ENCODE measurements around the gene G3BP1.
A peak's percentile ranks its signal among the peaks of the same experiment; 100 is the strongest.
"Not testable (repeated sequence)": the region's sequence is repeated elsewhere in the genome, so short reads cannot be mapped to it uniquely, and the experiment has no call there.

G3BP1 gene

DNA sequence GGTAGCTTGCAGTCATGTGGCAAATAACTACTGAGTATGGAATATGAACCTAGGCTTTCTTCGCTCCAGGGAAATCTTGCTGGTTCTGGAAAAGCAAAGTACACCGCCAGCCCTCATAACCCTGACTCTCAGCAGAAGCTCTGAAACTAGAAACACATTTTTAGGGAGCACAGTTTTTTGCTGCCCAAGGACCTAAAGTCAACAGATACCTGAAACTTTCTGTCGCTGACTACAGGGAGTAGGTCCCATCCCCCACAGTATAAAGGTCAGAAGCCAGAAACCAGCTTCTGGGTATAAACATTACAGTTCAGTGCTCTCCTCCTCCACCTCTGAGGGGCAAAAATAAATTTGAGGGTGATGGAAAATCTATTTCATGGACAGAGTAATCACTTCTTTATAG lies 16.4 kb upstream of the G3BP1 start:
- DNase-seq (ENCODE audit: low read depth, low spot score) = no peak

DNA sequence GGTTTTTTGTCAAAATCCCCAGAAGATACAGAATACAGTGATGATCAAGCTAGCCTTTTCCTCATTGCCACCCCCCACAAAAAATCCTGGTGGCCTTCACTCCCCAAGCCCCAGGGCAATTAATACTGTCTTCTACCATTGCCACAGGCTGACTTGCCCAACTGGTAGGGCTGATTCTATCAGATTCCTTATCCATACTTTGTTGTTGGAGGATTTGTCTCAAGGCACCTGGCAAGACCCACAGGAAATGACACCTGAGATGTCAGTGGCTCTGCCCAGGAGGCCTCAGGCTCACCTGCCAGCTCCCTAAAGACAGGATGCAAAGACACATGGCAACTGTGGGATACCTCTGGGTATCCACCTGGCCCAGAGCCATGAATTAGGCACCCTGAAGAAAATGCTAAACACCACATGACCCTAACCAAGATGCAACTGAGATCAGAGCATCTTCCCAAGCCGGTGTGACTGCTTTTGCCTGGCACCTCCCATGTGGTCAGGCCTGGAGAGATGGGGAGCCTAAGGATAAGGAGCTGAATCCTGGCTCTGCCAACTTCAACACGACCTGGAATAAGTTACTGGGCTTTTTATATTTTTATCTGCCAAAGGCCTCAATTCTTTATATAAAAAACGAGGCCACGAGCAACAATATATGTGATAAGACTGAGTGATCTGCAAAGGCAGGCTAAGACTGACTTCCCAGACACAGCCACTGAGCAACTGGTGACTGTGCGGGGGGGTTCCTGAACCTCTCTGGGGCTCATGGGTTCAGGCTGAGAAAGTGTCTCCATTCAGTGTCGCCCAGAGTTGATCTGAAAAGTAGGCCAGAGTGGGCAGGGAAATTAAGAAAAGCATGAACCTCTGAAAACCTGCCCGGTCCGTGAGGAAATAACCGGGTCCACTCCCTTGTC lies 14.3 kb upstream of the G3BP1 start:
- DNase-seq (ENCODE audit: low read depth, low spot score) = no peak

DNA sequence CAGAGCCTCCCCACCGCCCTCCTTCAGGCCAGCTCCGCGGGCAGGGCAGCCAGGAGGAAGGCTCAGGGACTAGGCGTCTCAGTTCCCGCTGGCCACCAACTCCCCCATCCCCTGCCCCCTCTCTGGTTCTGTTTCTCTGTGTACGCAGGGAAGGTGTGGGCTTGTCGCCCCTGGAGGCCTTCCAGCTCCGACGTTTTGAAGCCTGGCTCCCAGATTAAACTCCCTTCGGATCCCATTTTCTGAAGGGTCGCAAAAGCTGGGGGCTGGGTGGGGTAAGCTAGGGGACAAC lies 13.7 kb upstream of the G3BP1 start:
- no peak for DNase-seq (ENCODE audit: low read depth, low spot score)

DNA sequence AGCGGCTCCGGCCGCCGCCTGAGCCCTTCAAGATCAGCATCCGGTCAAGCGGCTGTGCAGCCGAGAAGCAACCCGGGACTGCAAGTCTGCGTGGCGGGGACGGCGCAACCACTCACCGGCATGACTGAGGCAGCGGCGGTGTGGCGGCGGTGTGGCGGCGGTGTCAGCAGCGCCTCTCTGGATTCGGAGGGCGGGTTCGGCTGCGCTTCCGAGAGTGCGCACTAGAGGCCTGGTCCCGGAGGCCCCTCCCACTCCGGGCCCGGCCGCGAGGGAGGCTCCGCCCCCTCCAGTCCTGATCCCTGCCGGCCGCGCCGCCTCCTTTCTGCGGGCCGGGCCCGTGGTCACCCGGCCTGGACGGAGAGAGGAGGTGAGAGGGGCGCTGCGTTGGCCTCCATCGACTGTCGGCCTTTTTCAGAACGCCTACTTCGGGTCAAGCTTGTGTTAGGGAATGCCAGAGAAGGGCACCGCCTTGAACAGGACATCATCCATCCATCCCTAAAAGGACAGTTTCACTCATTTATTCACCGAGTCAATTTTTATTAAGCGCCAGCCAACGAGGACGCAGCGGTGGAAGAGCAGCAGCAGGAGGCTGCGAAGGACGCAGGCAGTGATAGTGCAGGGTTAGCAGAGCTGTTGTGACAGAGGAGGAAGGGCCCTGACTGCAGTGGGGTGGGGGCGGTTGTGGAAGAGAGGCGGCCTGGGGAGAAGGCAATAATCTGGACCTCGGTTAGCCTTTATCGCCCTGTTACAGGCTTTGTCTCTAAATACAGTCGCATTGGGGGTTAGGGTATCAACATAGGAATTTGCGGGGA lies 13.1 kb upstream of the G3BP1 start, which contains the start of gene ATOX1:
TSS of gene ATOX1 (minus strand) at position 202 of the 812 bp plus-strand sequence. CDS start at position 122, 80 bp downstream.
- peak; percentile 64 for DNase-seq (ENCODE audit: low read depth, low spot score)

DNA sequence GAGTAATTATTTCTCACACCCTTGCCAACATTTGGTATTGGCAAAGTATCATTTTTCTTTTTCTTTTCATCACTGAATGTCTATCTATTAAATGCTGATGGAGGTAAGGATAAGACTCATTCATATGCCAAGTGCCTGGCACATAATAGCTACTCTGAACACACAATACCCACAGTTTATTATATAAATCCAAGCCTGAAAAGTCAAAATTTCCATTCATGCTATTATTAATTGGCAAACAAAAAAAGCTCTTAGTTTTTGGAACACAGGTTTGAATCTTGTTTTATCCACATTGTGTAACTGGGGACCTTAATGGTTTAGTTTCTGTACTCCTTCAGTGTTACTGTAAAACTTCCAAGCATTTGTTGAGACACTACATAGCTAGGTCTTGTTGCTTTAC lies 7.0 kb upstream of the G3BP1 start:
- DNase-seq (ENCODE audit: low read depth, low spot score) = no peak

DNA sequence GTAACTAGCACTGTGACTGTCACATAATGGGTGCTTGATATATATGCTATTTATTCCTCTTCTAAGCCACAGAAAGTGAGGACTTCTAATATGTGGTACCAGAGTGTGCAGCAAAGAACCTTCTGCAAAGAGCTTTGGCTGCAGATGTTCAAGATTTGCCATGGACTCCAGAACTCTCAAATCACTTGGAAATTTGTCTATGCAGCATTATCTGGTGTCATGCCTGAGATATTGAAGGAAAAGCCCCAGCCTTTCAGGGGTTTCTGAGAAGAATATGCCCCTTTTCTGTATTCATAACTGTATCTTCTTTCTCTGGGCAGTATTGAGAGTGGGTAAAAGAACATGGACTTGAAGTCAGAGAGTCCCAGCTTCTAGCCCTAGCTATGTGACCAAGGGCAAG lies 4.8 kb upstream of the G3BP1 start:
- no peak for DNase-seq (ENCODE audit: low read depth, low spot score)

DNA sequence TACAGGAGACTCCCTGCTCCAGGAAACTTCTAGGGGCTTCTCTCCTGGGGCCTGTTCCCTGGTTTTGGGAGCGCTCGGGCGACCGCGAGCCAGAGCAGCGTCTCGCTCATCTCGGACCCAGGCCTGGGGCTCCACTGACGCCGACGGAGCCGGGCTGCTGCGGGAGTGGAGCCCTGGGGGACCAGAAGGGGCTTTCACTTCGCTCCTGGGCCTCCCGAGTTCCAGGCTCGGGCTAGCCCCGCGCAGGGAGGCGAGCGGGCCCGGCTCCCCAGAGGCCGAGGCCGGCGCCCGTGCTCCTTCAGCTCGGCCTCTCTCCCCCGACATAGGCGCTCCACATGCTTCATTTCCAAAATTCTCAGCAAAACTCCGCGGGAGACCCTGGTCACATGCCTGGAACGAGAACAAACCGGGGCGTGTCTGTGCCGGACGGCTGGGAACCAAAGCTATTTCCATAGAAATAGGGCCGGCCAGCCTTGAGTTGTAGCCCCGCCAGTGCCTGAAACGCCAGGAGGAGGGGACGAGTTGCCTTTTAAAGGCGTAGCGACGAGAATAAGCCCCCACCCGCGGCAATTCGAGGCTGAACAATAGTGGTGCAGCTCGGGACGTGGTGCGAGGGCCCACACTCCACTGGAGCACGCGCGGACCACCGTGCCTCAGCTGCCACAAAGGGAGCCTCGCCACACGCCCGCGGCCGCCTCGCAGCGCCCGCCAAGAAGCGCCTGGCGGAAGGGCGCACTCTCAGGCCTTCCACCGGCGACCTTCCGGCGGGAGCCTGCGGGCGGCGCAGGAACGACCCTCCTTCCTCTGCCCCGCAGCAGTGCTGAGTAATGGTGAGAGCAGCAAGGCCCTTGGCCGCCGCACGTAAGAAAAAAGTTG lies 1.1 kb upstream of the G3BP1 start:
- DNase-seq (ENCODE audit: low read depth, low spot score) = peak; percentile 72

DNA sequence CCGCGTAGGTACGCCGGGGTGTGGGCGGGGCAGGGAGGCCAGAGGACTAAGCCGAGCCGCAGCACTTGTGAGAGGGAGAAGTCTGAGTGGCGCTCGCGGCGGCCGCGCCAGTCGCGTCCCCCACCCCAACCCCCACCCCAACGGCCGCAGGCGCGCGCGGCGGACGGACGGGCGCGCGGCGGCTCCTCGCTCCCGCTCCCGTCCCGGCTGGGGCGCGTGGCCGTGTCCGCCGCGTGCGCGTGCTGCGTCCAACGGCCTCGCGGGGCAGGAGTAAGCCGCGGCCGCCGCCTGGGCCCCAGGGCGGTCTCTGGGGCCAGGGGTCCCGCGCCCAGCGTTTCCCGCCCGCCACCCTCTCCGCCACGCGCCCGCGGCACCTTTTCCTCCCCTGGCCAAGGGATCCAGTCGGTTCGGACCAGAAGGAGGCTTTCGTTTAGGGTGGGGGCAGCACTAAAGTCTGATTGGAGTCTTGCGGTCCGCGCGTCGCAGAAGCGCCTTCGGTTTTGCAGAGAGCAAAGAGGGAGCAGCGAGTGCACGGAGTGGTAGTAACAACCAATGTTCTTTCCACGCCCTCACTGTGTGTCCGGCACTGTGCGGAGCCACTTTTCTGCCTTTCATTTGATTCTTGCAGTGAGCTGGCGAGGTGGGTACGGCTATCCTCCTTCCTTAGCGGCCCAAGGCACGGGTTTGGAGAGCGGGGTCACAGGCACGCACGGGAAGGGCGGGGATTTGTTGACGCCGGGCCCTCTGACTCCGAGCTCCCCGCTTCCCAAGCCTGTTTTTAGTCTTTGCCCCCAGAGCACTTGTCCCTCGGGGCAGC lies 483 bp downstream of the G3BP1 start:
- DNase-seq (ENCODE audit: low read depth, low spot score) = no peak

DNA sequence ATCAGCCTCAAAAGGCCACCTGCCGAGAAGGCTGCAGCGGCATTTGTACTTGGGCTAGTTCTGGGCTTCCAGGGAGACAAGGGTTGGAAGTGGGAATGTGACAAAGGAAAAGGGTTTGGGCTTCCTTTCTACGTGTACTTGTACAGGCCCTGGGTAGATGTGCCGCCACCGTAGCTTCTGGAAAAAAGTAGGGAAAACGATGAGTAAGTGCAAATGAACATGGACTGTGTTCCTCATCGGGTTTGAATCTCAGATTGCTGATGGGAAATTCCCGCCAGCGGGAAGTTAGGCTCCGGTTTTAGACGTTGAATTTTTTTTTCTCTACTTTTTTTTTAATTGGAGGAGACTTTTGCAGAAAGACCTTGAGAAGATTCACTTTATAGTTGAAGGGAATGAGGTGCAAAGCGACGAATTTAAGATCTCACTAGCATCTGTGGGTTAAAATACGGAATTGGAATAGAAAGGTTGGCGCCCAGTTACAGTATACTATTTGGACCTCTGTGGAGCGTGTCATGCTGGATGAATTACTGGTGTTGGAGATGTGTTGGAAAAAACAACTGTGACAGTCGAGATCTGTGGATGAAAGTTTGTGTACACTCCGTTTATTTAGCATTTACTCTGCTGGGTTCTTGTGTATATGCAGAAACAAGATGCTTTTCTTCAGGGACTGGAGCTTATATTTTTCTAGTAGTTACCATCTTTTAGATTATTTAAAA lies 1.2 kb downstream of the G3BP1 start:
- DNase-seq (ENCODE audit: low read depth, low spot score) = no peak

DNA sequence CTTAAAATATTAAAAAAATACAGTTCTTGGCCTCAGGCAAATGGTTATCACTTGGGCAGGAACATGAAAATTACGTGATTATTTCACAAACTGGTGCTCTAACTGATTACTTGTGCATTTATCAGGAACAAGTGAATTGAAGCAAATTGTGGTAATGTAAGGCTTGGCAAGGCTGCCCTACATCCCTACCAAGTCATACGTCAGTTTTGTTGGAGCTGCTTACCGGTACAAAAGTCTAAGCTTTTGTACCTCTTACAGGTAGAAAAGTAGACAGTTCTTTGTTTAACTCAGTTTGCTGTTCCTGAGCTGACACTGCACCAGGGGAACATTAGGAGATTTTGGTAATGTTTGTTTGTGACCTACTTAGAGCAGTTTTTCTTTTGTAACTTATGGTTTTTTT lies 2.2 kb downstream of the G3BP1 start:
- DNase-seq (ENCODE audit: low read depth, low spot score) = no peak

DNA sequence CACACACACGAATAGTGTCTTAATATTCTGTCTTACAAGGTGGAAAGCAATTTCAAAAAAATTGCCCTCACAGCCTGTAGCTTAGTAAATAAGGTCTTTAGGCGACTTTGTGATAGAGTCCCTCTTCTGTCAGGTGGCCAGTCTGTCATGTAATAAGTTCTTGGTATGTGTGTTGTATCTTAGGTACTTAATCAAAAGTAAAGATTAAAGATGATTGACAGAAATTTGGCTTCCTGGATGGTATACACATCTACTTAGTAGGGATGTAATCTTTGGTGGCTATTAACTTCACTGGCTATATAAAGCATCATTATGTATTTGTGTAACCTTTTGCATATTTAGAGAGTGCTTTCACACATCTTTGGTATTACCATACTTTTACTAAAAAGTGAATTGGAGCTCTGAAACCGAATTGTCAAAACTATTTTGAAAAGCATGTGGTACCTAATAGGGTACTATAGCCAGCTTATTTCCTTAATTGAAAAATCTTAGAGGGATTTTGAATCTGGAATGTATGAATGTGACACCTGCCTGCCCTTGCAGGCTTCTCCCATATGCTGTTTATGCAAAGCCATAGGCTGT lies 3.4 kb downstream of the G3BP1 start:
- no peak for DNase-seq (ENCODE audit: low read depth, low spot score)

DNA sequence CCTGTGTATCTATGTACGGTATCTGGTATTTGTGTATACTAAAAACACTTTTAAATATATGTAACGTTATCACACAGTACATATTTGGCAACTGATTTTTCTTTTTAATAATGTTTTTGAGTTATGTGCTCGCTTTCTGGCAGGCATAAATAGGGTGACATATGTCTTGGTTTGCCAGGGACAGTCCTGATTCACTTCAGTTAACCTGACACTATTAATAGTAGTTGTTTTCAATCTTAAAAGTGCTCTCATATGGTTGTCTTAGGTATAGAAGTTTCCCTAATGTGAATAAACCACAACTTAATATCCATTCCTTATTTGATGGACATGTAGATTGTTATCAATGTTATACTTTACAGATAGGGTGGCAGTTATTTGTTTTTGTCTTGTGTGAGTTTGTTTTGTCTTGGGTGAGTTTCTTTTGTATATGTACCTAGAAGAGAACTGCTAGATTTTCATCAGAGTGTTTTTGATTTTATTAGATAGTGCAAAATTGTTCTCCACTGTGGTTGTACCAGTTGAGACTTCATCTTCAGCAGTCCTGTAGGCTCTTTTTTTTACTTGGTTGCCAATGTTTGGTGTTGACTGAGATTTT lies 7.9 kb downstream of the G3BP1 start:
- no peak for DNase-seq (ENCODE audit: low read depth, low spot score)

DNA sequence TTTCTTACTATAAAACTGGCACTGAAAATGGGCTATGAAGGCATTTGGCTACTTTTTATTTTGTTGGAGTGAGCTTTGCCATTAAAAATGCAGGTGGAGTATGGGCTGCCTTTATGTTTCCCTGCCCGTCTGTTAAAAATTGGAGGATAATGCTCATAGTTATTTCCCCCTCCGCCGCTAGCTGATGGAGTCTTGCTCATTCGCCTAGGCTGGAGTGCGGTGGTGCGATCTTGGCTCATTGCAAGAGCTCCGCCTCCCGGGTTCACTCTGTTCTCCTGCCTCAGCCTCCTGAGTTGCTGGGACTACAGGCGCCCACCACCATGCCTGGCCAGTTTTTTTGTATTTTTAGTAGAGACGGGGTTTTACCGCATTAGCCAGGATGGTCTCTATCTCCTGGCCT lies 8.6 kb downstream of the G3BP1 start:
- no peak for DNase-seq (ENCODE audit: low read depth, low spot score)

DNA sequence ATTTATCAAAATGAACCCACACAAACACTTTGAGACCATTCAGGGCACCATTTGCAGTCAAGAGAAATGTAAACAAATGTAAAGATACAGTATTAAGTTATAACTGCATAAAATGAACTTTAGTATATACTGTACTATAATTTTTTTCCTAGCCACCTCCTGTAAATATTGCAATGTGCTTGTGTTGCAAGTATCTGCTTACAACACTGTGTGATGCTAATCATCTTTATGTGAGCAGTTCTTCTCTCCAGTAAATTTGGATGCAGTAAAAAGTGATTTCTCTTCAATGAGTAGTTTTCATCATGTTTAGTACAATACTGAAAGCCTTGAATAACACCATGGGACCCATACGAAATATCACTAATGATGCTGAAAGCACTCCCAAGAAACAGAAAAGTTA lies 9.4 kb downstream of the G3BP1 start:
- no peak for DNase-seq (ENCODE audit: low read depth, low spot score)

DNA sequence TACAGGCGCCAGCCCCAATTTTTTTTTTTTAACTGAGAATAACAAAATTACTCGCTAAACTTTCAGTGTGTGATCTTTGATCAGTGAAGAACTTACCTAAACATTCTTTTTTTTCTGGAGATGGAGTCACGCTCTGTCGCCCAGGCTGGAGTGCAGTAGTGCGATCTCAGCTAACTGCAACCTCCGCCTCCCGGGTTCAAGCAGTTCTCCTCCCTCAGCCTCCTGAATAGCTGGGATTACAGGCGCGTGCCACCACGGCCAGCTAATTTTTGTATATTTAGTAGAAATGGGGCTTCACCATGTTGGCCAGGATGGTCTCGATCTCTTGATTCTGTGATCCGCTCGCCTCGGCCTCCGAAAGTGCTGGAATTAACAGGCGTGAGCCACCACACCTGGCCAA lies 11.9 kb downstream of the G3BP1 start:
- DNase-seq (ENCODE audit: low read depth, low spot score) = not testable (repeated sequence)

DNA sequence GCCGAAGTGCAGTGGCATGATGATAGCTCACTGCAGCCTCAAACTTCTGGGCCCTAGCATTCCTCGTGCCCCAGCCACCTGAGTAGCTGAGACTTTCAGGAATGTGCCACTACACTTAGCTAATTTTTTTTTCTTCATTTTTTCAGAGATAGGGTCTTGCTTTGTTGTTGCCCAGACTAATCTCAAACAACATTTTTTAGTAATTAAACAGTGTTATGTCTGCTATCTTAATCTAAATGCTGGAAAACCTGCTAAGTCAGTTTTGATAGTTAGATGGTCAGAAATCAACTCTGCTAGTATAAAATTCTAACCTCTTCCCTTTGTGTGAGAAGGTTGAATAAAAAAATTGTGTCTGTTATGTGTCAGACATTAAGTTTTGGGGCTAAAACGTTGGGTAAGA lies 12.4 kb downstream of the G3BP1 start:
- no peak for DNase-seq (ENCODE audit: low read depth, low spot score)

DNA sequence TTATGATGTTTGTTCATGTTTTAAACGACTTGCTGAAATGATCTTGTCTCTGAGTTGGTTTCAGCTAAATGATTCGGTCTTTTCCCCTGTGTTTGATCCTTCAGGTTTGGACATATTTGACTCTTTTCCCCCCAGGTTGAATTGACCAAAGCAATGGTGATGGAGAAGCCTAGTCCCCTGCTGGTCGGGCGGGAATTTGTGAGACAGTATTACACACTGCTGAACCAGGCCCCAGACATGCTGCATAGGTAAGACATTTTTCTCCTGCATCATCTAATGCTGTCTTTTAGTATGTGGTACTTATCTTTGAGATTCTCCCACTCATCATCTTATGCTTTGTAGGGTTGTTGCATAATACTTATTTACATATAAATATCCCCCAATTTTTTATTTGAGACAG lies 14.7 kb downstream of the G3BP1 start:
- no peak for DNase-seq (ENCODE audit: low read depth, low spot score)

DNA sequence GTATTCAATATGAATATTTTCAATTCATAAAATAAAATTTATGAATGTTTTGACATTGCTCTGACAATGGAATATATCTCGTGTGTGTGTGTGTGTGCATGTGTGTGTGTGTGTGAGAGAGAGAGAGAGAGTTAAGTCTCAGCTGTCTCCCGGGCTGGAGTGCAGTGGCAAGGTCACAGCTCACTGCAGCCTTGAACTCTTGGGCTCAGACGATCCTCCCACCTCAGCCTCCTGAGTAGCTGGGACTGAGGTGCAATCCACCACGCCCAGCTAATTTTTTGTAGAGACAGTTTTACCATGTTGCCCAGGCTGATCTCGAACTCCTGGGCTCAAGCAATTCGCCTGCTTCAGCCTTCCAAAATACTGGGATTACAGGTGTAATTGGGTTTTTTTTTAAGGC lies 16.1 kb downstream of the G3BP1 start:
- no peak for DNase-seq (ENCODE audit: low read depth, low spot score)

DNA sequence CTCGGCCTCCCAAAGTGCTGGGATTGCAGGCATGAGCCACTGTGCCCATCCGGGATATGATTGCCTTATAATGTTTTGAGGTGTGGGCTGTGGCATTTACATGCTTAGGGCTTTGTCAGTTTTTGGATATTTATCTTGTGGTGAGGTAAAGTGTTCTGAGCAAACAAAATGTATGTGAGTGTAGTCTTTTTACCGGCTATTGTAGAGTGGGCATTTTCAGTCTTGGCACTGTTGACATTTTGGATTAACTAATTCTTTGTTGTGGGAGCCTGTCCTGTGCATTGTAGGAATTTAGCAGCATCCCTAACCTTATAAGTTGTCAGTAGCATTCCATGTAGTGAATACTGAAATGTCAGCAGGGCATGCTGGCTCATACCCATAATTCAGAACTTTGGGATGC lies 21.6 kb downstream of the G3BP1 start:
- DNase-seq (ENCODE audit: low read depth, low spot score) = no peak

DNA sequence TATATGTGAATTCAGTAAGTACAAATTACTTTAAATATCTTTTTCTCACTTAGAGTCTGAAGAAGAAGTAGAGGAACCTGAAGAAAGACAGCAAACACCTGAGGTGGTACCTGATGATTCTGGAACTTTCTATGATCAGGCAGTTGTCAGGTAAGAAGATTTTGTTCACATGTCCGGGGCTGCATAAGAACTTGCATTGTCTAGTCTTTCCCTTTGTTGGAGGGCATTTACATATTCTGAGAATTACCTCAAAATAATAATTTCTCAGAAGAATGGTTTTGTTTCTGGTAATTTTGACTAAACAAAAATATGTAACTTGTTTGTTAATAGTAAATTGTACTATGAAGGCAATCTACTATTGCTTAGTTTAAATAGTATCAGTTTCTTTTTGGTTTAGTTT lies 23.7 kb downstream of the G3BP1 start:
- DNase-seq (ENCODE audit: low read depth, low spot score) = no peak

Measured in smooth muscle cell of the brain vasculature (primary cell).